SHP77 (cell line): ENCODE data around the gene TTC1.
"Not testable (repeated sequence)": the region's sequence is repeated elsewhere in the genome, so short reads cannot be mapped to it uniquely, and the experiment has no call there.

Source experiments
- DNase-seq, 2 experiments: peaks; one replicate each; lab custom pipeline; 2025; lab: John Stamatoyannopoulos, UW

TTC1 gene

GRCh38 chr5:160042671-160043070 lies 33.7 kb downstream of the TTC1 start:
- no peak for DNase-seq

- no peak for DNase-seq
Measured at GRCh38 chr5:160044391-160044804, 35.5 kb downstream of the TTC1 start.

- DNase-seq, result no peak
Measured at GRCh38 chr5:160044967-160045366, 36.0 kb downstream of the TTC1 start.

GRCh38 chr5:160047423-160047822 lies 38.5 kb downstream of the TTC1 start:
- DNase-seq, result no peak

DNA sequence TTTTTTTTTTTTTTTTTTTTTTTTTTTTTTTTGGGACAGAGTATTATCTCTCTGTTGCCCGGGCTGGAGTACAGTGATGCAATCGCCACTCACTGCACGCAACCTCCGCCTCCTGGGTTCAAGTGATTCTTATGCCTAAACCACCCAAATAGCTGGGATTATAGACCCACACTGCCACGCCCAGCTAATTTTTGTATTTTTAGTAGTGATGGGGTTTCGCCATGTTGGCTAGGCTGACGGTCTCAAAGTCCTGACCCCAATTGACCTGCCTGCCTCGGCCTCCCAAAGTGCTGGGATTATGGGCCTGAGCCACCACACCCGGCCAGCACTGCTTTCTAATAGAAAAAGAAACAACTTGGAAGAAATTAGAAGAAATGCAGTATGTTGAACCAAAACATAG lies 39.2 kb downstream of the TTC1 start:
- no peak for DNase-seq

GRCh38 chr5:160049099-160049498 lies 40.2 kb downstream of the TTC1 start:
- no peak for DNase-seq

DNA sequence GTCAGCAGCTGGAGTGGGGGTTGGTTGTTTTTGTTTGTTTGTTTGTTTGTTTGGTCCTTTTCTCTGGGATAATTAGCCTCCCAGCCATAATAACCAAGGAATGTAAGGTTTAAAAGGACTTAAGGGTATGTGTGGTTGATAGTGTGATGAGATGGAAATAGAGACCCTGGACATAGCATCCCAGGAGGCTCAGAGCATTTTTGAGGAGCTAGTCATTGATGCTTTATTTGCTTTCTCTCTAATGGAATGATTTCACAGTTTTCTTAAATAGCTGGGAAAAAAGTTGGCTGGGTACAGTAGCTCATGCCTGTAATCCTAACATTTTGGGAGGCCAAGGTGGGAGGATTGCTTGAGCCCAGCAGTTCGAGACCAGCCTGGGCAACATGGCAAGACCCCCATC lies 45.1 kb downstream of the TTC1 start:
- no peak for DNase-seq

GRCh38 chr5:160054831-160055230 lies 45.9 kb downstream of the TTC1 start:
- no peak for DNase-seq

DNA sequence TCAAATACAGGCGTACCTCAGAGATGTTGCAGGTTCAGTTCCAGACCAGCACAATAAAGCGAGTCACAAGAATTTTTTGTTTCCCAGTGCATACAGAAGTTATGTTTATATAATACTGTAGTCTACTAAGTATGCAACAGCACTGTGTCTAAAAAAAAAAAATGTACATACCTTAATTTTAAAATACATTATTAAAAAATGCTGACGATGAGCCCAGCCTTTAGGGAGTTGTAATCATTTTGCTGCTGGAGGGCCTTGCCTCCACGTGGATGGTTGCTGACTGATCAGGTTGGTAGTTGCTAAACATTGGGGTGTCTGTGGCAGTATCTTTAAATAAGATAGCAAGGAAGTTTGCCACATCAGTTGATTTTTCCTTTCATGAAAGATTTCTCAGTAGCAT lies 48.3 kb downstream of the TTC1 start:
- no peak for DNase-seq

DNA sequence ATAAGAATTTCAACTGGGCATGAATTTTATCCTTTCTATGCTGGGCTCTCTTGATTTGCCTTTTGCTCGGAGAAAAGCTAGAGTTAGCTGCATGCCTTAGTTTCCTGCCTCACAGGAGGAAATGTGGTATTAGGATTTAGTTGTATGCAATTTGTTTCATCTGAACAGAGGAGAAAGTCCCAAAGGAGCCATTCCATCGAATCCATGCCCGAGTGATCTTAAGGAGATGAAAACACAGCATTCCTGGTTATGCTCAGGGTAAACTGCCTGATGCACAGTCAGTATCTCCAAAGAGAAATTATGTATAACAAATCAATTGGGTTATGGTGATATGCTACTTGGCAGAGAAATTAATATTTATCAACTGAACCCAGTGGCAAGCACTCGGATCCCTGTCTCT lies 51.1 kb downstream of the TTC1 start:
- DNase-seq, result no peak

DNA sequence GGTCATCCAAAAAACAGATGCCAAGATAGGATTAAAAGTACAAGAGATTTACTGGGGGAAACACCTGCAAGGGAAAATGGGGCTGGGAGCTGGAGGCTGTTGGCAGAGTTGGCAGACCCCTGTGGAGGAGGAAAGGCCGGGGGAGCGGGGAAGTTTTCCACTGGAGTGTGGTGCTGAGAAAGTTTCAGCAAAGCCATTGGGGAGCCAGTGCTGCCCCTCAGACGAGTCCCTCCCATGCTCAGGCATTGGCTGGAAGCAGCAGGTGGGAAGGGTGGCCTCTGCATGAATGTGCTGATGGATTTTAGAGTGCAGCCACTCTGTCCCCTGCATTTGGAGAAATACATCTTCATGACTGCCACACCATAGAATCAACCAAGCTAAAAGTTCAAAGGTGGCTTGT lies 52.8 kb downstream of the TTC1 start:
- DNase-seq, result no peak

DNA sequence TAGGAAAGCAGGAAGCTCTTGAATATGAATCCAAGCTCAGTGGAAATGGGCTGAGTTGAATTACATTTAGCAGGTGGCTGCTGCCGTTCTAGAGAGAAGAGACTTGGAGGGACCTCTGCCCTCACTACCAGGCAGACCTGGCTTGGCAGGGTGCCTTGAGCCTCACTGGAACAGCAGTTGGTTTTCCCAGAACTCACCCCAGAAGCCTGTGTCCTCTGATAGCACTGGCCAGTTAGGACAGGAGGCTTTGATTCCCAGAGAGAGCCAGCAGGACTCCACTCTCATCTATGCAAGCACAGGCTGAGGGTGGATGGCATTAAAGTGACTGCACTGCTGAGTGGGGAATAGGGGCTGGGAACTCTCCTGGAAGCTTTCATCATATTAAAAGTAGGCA lies 55.5 kb downstream of the TTC1 start:
- no peak for DNase-seq

DNA sequence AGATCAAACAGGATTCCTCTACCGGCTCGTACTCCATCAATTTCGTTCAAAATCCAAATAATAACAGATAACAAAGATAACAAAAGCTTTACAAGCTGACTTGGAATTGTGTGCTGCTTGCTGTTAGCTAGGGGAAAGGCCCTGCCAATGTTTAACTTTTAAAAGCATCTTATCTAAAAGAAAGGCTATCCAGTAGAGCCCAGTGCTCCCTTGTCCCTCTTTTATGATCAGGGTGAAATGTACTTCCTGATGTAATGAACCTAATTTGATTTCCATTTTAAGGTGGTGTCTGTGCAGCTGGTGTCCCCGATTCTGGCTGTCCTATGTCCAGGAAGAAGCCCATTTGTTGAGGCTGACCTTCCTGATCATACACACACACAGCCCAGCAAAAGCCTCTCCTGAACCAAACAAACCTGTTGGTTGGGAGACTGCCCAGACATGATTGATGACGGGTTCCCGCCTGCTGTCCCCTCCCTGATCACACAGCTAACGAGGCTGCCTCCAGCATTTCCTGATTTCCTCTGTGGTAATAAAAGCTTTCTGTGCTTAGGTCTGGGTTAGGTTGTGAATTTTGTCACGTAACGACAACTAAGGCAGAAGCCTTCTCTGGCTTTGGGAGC lies 56.2 kb downstream of the TTC1 start:
- no peak for DNase-seq

DNA sequence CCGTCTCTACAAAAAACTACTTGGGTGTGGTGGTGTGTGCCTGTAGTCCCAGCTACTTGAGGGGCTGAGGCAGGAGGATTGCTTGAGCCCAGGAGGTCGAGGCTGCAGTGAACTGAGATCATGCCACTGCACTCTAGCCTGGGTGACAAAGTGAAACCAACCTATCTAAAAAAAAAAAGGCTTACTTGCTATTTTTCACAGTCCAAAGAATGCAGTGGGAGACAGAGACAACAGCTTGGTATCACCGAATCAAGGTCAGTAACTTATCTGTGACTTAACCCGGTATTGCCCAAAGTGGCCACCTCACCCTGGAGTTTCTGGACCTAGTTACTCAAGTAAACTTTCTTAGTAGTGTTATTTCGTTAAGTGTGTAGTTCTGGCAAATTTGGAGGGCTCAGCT lies 60.2 kb downstream of the TTC1 start:
- not testable (repeated sequence) for DNase-seq

DNA sequence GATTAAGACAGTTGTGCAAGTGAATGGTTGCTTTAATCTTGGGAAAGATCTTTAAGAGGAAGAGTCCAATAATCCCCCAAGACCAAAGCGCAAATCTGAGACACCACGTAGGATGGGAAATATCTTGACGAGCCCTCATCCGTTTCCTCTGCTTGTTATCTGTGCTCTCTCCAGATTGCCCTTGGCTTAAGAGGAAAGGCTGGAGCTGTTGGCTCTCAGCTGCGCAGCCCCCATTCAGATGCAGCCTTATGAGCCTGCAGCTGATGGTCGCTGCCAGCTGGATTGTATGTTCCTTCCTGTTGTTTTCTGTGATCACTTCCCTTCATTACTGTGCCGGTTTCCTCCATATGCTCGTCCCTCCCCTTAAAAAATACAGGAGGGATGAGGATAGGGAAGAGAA lies 62.6 kb downstream of the TTC1 start:
- DNase-seq, result no peak

DNA sequence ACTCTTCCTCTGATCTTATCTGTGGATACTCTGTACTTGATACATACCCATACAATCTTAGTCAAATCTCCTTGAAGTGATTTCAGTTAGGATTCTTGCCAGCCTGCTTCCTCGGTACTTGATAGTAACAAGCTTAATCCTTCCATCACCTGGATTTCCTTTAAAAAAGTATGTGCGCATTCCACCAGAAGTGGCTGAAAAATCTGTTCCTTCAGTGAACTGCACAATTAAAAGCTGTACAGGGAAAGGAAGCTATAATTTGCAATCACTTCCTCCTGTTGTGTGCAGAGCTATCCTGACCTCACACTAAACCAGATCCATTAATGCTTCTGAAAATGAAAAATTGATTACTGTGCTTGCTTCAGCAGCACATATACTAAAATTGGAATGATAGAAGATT lies 63.0 kb downstream of the TTC1 start:
- DNase-seq, result no peak

DNA sequence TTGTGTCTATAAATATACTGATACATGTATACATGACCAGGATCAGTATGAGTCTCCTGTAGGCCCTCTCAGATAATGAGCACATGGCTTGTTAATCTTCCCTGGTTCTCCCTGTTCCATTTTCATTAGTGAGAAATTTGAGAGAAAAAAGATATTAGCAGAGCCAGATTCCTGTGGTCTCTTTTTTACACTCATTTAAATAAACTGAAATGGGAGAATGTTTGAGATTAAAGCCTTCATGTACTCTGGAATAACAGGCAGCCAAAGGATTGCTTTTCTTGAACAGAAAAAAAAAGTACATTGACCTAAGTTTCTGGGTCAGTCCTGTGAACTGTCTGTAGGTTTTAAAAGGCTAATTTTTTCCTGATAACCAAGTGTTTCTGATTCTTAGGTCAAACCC lies 66.1 kb downstream of the TTC1 start:
- DNase-seq, result no peak

- no peak for DNase-seq
Measured at GRCh38 chr5:160076997-160077396, 68.1 kb downstream of the TTC1 start.

- no peak for DNase-seq
Measured at GRCh38 chr5:160079753-160080152, 70.8 kb downstream of the TTC1 start.

DNA sequence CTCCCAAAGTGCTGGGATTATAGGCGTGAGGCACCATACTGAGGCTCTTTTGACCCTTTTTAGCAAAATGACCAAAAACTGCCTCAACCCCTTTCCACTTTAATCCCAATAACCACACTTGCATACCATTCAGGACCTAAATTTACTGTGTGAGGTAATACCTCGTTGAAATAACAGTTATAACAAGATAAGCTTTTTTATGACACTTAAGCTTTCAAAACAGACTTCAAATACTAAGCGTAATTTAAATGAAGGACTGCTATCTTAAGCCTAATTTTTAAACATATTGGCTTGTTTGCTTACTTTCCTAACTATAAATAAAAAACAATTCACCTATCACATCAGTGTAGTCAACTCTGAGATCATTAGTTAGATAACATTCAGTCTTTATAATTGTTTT lies 72.6 kb downstream of the TTC1 start:
- DNase-seq, result no peak

DNA sequence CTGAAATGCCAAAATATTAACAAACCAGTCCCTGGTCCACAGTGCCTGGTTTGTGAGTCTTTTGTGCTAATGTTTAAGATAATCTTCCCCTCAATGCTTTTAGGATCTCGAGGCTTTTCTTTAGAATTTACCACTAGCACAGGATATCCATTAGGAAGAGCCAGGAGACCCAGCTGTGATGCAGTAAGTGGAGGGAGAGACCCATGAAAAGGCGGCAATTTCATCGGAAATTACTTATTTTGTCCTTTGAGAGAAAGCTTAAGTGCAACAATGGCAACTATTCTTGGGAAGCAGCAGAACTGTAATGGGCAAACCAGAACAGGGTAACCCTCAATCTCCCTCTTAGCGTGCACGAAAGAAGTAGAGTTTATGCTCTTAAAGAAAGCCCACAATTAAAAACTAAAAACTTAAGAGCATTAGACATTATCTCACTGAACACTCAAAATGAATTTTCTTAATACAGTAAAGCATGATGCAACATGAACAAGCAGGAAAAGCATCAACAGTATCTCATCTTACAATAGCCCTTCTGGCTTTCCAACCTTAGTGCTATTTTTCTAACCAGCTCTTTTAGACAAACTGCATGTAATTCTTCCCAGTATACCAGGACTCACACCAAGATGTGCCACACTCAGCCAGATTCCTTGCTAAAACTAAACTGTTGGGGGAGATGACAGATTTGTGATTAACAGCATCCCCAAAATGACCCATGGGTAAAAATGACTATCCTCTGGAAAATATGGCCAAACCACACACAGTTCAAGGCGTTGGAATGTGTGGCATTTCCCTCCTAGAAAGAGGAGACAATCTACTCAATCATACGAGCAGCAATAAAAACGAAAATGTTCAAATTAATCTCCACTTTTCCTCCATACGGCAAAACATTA lies 73.9 kb downstream of the TTC1 start:
- no peak for DNase-seq

DNA sequence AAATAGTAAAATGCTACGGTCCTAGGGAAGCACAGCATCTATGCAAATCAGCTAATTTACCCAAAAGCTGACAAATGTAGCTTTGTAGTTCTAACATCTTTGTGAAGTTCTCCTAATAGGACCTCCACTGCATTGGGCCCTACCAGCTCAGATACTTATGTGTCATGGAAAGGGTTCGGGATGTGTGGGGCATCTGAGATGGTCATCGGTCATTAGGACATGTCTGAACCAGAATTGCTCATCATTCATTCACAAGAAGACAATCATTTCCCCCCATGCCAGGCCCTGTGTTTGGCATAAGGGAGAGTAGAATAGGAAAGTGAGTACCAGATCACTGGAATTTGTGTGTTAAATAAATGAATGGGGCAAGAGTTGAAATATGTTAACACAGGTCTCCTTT lies 74.6 kb downstream of the TTC1 start:
- no peak for DNase-seq

- DNase-seq, result no peak
Measured at GRCh38 chr5:160084144-160084543, 75.2 kb downstream of the TTC1 start.

- DNase-seq, result no peak
Measured at GRCh38 chr5:160087199-160087598, 78.3 kb downstream of the TTC1 start.
